HG02884 (cell line): ENCODE results near the gene CDC6.

ENCODE experiments used
- ATAC-seq: cut with Tn5 transposase; IDR thresholded peaks from one replicate; pipeline ENCODE4 v1.9.1; 2021; ENCODE audit warnings: mild to moderate bottlenecking, moderate library complexity; ENCODE audit not compliant: unreplicated experiment

CDC6 gene, protein sequence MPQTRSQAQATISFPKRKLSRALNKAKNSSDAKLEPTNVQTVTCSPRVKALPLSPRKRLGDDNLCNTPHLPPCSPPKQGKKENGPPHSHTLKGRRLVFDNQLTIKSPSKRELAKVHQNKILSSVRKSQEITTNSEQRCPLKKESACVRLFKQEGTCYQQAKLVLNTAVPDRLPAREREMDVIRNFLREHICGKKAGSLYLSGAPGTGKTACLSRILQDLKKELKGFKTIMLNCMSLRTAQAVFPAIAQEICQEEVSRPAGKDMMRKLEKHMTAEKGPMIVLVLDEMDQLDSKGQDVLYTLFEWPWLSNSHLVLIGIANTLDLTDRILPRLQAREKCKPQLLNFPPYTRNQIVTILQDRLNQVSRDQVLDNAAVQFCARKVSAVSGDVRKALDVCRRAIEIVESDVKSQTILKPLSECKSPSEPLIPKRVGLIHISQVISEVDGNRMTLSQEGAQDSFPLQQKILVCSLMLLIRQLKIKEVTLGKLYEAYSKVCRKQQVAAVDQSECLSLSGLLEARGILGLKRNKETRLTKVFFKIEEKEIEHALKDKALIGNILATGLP

DNA sequence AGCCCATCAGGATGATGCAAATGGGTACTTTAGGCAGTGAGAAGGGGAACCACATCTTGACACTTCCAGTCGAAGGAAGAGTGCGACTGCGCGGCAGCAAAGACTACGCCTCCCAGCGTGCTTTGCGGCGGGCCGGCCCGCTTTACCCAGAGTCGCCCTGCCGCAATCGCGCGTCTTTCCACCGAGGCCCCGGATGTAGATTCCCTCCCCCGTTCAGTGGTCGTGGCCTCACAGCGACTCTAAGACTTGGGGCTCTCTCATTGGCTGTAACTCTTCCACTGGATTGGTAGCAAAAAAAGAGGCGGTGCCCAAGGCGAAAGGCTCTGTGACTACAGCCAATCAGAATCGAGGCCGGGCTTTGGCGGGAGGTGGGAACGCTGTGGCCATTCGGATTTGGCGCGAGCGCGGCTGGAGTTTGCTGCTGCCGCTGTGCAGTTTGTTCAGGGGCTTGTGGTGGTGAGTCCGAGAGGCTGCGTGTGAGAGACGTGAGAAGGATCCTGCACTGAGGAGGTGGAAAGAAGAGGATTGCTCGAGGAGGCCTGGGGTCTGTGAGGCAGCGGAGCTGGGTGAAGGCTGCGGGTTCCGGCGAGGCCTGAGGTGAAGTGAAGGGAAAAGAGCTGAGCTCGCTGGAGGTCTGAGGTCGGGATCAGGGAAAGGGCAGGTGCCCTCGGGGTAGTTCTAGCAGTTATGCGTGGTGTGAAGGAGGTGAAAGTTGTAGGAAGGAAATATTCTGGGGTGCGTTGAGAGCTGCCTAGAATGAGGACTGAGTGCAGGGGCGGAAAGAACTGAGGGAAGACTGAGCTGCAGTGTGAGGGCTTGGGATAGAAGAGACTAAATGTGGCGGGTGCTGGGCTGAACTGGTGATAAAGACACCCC, at the start of gene CDC6:
Gene CDC6 (plus strand): TSS at position 386 of the 876 bp plus-strand sequence. CDS start 1,542 bp downstream, outside the sequence.
- ATAC-seq: peak; percentile 93

DNA sequence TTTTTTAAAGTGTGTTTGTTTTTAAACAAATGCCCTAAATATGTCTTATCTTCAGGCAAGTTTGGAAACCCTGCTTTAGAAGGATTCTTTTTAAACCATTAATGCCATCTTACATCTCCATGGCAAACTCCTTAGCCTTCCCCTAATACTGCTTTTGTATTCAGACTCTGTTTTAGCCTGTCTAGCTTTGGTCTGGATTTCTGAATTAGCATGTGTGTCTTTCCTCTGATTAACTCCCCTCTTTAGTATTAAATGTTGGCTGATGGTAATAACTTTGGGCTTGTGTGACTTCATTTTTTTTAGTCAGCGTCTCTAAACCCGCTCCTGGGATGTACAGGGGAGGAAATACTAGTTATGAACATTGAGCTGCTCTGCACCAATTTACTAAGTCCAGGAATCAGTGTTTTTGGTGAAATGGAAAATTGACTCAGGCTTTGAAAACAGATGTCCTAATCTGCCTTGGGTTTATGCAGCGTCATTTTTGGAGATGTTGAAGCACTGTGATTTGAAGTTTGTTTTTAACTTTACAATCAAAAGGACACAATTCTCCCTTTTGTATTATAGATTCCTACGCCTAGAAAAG, 46.3 kb upstream of the CDC6 start:
- ATAC-seq: no peak

DNA sequence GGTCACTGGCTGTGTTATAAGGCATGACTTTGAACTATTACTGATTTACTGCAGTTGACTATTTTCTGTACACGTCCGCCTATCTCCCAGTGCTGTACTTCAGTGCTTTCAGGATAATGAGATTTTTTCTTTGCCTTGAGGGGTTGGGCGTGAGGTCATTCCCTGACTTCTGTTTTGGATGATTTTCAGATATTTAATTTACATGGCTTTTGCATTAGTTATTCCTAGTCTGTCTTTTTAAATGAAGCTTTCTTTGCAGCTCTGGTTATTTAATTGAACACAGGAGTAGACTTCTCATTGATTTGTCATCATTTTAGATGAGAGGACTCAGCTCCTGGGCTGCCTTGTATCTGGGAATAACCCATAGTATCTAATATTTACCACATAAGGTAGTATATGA, 44.9 kb upstream of the CDC6 start:
- no peak for ATAC-seq

DNA sequence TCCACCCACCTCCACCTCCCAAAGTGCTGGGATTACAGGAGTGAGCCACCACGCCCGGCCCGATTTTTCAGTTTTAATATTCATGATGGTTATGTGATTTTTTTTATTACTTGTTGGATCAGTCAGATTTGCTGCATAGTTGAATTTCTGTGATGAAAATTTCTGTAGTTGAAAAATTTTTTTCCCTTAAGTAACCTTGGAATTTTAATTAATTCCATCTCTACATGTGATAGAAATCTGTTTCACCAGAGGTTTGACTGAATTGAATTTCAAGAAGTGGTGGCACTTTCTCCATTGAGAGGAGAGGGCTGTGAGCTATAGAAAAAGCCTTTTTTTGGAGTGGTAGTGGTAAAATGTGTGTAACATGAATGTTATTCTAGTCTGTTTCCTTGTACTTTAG, 43.9 kb upstream of the CDC6 start:
- ATAC-seq: no peak

DNA sequence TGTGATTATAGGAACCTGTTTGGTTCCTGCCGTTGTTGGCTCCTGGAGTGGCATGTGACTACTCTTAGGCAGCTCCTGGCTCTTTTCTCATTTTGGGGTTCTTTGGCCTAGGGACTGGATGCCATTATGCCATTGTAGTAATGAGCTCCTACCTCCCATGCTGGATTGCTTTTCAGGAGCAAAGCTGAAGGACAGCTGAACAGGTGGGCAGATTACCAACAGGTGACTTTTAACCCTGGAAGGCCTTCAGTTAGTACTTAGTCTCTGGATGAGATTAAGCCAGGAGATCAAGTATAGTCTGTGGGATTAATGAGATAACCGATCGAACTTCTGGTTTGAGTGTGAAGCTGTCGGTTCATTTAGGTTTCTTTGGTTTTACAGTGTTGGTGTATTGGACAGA, 43.4 kb upstream of the CDC6 start:
- ATAC-seq: no peak

DNA sequence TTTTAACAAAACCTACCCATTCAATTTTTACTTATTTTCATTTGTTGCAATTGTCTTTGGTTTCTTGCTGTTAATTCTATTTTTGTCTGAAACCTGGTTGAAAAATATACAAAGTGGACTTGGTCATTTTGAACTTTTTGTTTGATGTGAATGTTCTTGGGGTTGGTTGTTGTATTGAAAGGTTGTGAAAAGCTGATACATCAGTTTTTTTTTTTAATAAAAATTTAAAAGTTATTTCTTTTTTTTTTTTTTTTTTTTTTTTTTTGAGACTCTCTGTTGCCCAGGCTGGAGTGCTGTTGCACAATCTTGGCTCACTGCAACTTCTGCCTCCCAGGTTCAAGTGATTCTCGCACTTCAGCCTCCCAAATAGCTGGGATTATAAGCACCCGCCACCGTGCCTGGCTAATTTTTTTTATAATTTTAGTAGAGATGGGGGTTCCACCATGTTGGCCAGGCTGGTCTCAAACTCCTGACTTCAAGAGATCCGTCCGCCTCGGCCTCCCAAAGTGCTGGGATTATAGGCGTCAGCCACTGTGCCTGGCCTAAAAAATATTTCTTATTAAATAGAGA, 39.7 kb upstream of the CDC6 start:
- no peak for ATAC-seq

DNA sequence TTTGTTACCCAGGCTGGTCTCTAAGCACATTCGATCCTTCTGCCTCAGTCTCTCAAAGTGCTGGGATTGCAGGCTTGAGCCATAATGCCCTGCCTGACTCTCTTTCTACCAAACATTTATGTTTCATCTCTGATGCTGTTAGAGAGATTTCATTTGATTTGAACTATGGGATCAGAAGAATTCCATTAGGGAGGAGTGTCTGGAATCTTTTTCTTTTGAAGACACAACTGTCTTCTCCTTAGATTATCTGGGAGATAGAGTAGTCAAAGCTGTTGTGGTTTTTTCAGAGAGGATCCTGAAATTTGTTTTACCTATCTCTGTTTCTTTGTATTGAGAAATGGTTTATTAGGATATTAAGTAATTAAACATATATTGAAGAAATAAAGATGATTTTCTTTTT, 39.2 kb upstream of the CDC6 start:
- ATAC-seq: no peak

DNA sequence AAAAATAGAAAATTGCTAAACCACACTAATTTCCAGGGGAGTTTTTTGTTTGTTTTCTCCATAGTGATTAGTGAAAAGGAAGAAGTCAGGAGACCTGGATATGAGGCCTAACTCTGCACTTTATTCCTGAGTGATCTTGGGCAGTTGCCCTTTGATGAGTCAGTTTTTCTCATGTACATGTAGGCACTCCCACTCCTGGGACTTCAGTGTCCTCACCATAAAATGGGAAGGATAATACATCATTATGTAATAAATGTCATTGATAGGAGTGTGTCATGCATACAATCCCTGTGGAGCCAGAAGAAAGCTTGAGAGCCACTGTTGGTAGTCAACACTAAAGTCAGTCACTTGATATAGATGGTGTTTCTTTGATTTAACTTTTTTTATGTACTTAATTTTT, 36.1 kb upstream of the CDC6 start:
- no peak for ATAC-seq

DNA sequence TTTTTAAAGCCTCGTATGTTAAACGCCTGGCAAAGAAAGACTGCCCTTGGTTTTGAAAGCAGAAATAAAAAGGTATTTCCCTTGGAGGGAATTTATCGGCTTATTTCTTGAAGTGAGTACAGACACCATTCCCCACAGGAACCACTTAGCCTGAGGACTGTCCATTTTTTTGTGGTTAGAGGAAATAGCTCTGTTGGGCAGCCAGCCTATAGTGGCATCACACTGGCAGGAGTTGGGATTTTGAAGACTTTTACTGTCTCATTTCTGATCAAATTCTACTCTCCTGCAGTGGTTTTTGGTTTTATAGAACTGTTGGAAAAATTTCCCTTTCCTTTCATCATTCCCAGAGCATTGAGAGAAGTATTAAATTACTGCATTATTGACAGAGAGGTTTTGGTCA, 34.1 kb upstream of the CDC6 start:
- ATAC-seq: no peak

DNA sequence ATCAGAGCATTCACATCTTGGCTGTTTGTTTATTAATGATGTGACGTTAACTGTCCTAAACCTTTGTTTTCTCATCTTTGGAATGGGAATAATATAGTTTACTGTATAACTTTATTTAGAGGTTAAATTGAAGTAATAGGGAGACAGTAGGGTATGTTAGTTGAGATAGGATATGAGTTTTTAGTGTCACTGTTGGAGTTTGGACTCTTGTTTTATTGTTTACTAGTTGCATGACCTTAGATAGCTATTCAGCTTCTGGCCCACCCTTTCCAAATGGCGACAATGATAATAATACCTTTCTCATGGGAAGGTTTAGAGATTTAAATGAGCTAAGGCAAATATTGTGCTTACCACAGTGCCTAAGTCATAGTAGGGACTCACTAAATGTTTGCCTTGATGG, 28.2 kb upstream of the CDC6 start:
- no peak for ATAC-seq

DNA sequence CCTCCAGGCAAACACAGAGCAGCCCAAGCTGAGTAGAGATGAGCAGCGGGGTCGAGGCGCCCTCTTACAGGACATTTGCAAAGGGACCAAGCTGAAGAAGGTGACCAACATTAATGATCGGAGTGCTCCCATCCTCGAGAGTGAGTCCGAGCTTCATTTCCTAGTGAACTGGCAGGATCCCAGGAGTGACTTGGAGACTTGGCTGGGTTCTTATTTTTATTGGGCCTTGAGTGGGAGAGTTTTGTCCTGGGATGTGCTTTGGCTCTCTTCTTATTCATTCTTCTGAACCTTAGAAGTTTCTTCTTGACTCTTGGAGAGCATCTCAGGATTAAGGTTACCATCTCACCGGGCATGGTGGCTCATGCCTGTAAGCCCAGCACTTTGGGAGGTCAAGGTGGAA, 27.2 kb upstream of the CDC6 start:
- ATAC-seq: no peak

DNA sequence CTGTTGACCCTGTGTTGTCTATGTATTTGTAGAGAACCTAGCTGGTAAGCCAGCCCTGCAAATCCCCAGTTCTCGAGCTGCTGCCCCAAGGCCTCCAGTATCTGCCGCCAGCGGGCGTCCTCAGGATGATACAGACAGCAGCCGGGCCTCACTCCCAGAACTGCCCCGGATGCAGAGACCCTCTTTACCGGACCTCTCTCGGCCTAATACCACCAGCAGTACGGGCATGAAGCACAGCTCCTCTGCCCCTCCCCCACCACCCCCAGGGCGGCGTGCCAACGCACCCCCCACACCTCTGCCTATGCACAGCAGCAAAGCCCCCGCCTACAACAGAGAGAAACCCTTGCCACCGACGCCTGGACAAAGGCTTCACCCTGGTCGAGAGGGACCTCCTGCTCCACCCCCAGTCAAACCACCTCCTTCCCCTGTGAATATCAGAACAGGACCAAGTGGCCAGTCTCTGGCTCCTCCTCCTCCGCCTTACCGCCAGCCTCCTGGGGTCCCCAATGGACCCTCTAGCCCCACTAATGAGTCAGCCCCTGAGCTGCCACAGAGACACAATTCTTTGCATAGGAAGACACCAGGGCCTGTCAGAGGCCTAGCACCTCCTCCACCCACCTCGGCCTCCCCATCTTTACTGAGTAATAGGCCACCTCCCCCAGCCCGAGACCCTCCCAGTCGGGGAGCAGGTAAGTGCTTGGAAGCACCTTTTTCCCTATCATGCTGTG, 23.1 kb upstream of the CDC6 start:
- no peak for ATAC-seq

DNA sequence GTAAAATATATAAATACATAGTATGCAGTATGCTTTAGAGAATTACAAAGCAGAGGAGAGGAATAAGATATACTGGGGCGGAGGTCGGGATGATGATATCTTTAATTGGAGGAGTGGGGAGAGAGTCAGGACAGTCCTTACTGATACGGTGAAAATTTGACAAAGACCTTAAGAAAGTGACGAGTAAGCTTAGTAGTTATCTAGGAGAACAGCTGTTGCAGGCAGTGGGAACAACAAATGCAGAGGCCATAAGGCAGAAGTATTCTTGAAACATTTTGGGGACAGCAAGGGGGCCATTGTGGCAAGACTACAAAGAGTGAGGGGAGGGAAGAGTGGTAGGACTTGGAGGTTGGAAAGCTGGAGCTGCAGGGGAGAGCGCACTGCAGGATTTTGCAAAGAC, 22.3 kb upstream of the CDC6 start:
- ATAC-seq: no peak

DNA sequence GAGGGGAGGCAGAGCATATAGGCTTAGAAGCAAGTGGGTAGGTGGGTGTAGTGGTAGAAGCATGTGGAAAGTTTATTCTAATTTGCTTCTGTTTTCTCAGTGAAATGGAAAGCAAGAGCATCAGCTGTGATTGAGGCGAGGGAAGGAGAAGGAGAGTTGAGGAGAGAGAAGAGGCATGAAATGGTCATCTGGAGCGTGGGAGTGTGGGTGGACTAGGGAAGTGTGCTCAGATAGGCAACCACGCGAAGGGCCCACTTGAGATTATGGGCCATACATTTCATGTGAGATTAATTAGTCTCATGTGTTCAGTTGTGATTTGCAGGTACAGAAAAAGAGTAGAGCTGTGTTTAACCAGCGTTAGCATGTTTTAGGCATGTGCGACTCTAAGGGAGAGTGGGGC, 20.8 kb upstream of the CDC6 start:
- no peak for ATAC-seq

DNA sequence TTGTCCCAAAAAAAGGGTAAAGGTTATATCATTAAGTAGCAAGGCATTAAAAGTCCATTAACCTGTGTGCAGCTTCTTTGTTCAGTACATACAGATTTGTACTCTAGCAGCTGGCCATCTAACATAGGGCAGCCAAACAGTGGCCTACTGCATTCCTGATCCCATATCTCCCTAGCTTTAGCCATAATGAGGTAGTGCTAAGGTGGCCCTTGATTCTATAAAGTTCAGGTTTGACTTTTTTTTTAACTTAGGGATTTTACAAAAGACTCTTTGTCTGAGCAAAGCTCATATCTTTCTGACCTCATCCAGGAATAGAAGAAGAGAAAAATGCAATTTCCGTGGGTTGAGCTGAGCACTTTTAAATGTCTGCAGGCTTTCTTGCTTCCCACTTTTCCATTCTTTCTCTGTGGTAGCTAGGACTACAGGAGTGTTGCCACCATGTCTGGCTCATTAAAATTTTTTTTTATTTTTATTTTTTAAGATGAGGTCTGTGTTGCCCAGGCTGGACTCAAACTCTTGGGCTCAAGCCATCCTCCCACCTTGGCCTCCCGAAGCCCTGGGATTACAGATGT, 19.5 kb upstream of the CDC6 start:
- ATAC-seq: no peak

DNA sequence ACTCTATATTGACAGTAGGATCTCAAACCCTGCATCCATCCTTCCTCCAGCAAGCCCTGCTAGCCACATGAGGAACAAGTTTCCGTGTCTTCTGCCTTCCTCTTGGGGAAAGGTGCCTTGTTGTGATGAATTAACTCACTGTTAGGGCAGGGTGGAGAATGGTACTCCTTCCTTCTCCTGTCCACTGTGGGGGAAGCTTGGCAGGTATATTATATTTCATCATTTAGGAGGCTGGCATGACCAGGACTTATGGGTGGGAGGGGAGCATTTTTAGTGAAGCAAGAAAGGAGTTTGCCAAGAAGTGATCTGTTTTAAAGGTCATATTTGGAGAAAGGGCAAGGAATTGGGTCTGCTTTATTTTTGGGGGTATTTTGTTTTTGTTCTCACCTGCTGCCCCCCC, 9.3 kb upstream of the CDC6 start:
- no peak for ATAC-seq

DNA sequence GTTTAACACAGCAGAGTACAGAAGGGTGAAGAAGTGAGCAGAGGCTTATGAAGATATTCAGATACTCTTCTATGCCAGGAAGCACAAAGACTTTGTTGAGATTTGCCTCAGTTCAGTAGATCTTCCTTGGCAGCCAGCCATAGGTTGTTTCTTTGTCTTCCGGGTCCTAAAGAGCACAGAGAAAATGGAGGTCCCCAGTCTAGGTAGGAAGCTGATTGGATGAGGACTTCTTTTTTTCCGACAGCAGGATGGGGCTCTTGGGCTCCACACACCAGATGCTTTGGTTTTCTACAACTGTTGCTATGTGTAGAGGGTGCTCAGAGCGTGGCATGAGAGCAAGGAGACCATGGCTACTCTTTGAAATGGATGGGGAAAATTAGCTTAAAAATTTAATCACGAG, 8.3 kb upstream of the CDC6 start:
- ATAC-seq: no peak

DNA sequence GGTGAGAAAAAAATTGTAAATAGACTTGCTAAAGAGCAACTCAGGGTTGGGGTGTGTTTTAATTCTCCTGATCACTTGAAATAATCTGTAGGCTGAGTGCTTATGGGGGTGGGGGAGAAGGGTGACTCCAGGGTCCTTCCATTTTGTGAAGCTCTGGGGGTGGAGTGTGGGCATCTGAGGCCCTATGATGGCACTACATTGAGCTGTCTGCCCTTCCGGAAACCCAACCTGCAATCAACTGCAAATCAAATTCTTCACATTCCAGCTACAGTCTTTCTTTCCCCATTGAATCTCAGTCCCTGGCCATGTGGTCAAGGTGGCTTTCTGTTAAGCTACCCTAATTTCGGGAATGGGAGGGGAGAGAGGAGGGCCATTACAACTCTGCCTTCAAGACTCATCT, 6.0 kb upstream of the CDC6 start:
- ATAC-seq: no peak

DNA sequence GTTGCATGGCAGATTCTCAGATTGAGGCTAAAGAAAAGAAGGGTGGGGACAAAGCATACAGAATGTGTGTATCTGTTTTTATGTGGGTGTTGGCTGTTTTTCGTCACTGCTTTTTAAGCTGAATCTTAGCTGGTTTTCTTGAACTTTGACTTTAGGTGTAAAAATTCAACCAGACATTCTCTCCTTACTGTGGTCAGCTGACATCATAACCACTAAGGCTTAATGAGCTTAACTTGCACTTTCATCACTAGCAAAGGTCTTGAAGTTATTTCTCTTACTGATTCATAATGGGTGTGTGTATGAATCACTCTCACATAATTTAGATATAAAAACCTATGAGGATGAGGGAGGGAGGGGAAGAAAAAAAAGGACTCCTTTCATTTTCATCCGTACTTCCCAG, 4.0 kb upstream of the CDC6 start:
- ATAC-seq: no peak

DNA sequence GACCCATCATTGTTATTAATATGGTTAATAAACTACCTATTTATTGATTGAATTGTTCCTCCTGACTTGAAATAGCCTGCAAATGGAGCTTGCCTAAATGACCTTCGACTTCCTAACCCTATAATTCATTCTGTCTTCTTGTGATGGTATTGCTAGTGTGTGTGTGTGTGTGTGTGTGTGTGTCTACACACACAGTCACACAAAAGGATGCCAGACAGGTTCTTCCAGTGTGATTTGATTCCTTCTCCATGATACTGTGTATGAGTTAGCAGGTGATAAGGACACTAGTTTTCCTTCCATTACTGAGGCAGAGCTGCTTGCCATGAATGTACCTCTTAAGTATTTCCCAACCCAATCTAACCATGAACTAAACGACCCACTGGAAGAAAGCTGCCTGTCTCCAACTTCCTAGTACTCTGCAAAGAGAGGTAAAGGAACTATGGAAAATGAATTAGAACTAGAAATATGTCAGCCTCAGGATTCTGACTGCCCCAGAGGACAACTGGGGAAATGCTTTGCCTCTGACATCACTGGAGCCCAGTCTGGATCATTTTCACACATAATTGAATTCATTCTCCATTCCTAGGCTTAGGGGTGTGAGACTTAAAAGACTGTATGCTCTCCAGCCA, 3.5 kb upstream of the CDC6 start:
- no peak for ATAC-seq
